Fibroblast of skin of right quadriceps (primary cell): ENCODE results near the gene FTO.
A peak's percentile ranks its signal among the peaks of the same experiment; 100 is the strongest.
"Not testable (repeated sequence)": the region's sequence is repeated elsewhere in the genome, so short reads cannot be mapped to it uniquely, and the experiment has no call there.

Experiments
- DNase-seq: peaks from one replicate; pipeline ENCODE4 v3.0.0-alpha.2; 2013

FTO gene

DNA sequence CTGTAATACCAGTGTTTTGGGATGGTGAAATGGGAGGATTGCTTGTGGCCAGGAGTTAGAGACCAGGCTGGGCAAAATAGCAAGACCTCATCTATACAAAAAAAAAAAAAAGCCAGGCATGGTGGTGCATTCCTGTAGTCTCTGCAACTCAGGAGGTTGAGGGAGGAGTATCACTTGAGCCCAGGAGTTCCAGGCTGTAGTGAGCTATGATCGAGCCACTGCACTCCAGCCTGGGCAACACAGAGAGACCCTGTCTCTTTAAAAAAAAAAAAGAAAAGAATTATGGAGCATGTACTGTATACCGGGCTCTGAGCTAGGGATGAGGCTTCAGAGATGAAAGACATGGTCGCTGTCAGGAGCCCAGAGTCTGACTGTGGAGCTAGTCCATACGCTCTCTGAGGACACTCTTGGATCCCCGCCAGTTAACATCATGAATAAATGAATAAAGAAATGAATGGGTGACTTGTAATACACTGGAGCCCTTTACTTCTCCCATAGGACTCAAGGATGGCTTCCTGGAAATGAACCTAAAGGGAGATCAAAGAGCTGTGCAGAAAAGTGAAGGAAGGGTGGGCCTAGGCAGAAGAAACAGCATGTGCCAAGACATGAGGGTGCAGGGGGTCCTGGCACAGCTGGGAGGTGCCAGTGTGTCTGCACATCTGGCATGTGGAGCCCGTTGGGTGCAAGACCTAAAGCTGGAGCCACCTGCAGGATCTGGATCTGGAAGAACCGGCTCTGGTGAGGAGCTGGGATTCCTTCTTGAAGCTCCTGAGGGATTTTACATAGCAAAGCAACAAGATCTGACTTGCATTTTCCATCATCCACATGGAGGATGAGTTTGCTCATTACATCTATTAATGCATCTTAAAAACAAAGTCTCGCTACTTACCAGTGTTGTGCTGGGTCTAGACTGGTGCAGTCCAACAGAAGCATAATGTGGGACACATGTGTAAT is 462.2 kb downstream of the FTO start:
- DNase-seq, result no peak

DNA sequence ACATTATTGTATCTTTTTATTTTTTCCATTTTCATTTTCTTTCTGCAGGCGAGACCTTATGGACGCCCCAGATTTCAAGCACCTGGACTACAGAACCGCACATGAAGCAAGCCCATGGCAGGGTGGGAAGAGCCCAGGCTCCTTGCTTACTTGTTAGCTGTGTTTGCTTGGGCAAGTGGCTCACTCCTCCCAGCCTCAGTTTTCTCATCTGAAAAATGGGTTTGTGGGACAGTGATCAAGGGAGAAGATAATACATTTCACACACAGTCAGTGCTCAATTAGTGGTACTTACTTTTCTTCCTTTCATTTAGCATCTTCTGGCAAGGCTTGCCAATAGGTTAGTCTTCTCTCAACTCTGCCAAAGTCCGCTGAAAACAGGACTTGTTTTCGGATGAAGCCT is 465.2 kb downstream of the FTO start:
- DNase-seq, result no peak

GRCh38 chr16:54171626-54172537 is 467.9 kb downstream of the FTO start:
- DNase-seq, result peak; percentile 90

GRCh38 chr16:54173490-54173889 is 469.5 kb downstream of the FTO start:
- no peak for DNase-seq

DNA sequence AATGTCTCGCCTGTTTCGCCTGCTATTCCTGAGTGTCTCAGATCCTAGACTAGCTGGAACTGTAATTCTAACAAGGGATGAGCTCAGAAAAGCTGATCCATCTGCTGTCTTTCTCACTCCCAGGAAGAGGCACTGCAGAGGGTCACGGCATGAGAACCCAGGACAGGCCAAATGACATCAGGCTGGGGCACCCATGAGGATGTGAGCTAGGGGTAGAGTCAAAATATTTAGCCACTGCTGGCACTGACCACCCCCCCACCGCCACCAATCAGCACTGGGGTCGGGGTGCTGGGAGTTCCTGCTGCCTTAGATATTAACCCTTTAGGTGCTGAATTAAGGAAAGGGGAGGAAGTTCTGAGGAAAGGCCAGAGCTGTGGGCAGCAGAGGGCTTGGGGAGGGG is 470.2 kb downstream of the FTO start:
- no peak for DNase-seq

DNA sequence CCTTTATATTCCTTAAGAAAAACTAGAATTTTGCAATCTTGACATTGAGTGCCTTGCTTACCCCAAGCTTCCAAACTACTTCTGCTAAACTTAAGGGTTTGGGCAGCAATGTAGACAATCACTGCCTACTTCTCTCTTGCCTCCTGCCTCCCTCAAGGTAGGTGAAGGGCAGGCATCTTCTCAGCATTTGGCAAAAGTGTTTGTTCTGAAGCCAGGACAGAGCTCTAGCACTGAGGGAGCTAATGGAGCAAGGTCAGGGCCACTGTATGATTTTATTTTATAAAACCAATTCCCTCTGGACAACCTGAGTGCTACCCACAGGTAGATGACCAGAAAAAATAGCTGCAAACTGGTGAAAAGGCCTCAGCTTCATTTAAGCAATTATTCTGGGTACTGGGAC is 470.8 kb downstream of the FTO start:
- DNase-seq, result no peak

GRCh38 chr16:54175169-54175551 is 471.2 kb downstream of the FTO start:
- DNase-seq, result no peak

GRCh38 chr16:54175552-54176375 is 471.8 kb downstream of the FTO start:
- peak; percentile 39 for DNase-seq

DNA sequence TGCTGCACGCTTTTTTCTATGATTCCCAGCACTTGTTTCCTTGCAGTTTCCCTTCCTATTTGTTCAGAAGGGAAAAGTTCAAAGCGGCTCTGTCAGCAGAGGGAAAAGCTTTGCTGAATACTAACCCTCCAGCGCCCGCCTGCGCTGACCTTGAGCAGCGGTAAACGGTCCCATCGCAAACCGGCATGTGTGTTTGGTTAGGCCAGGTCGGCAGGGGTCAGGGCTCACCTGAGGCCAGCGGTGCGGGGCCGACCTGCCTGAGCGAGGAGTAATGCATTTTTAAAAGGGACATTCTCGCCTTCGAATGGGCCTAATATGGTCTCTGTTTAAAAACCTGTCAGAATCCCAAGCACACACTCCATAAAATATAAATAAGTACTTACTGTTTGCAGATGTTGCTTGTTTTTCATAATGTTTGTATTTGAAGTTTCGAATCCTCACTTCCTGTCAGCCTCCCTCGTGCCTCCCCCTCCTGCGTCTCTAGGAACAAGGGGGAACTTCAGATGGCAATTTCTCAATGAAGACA is 472.5 kb downstream of the FTO start:
- DNase-seq, result no peak

GRCh38 chr16:54177052-54177861 is 473.3 kb downstream of the FTO start:
- DNase-seq, result no peak

DNA sequence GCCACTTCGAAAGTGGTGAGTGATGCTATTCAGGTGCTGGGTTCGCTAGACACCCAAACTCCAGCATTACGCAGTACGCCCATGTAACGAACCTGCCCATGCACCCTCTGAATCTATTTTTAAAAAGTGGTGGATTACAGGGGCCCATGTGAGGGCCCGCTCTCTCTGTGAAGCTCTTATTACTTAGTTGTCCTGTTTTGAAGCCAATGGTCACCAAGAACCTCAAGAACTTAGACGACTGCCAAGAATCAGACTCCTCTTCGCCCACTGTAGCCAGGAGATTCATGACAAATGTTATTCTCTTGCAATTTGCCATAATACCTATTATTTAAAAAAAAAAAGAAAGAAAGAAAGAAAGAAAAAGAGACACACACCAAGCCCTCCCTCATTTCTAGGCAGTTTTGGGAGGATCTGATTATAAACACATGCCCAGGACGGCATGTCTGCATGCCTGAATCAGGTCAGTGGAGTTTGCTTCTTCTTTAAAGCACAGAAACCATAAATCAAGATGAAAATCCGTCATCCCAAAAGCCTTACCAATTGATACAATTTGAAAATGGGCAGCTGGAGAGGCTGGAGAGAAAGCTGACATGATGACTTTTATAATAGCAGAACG is 474.0 kb downstream of the FTO start:
- DNase-seq, result no peak

- no peak for DNase-seq
These were observed 474.6 kb downstream of the FTO start for GRCh38 chr16:54178478-54178976.

- no peak for DNase-seq
These were observed 476.7 kb downstream of the FTO start for GRCh38 chr16:54180421-54181359.

- DNase-seq, result not testable (repeated sequence)
These were observed 477.9 kb downstream of the FTO start for GRCh38 chr16:54181683-54182329.

GRCh38 chr16:54185045-54185444 is 481.1 kb downstream of the FTO start:
- DNase-seq, result no peak

DNA sequence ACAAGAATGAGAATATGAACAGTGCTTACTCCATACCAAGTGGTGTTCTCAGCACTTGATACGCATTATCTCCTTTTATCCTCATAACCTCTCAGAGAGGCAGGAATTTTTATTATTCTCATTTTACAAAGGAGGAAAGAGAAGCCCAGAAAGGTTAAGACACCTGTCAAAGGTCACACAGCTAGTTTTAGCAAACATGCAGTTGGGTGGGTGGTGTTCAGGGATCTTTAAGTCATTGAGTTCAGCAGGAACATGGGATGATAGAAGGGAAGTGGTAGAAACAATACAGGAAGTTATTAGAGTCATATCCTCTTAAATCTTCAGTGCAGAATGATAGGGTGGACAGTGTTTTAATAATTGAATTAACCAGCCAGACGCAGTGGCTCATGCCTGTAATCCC is 487.2 kb downstream of the FTO start:
- DNase-seq, result no peak

GRCh38 chr16:54191592-54191991 is 487.6 kb downstream of the FTO start:
- no peak for DNase-seq

GRCh38 chr16:54193013-54193664 is 489.2 kb downstream of the FTO start:
- DNase-seq, result no peak
